Breast epithelium (tissue), 3 donors: ENCODE measurements around the gene OR6T1.

Experiments
- POLR2AphosphoS5 ChIP-seq, 3 donors: sonication (generic); formaldehyde crosslinking; IDR thresholded peaks; one replicate each; pipeline ENCODE4 v1.6.1; 2017; ENCODE audit warnings: antibody characterized with exemption in 3 of 3
- TF ChIP-seq, protein P1 (sequence below), 3 donors: fragments of 450-650 bp; IDR thresholded peaks; one replicate each; pipeline ENCODE4 v1.5.1; 2016 to 2017; ENCODE audit warnings: antibody characterized with exemption in 3 of 3, mild to moderate bottlenecking in 3 of 3, moderate library complexity in 3 of 3

DNA sequence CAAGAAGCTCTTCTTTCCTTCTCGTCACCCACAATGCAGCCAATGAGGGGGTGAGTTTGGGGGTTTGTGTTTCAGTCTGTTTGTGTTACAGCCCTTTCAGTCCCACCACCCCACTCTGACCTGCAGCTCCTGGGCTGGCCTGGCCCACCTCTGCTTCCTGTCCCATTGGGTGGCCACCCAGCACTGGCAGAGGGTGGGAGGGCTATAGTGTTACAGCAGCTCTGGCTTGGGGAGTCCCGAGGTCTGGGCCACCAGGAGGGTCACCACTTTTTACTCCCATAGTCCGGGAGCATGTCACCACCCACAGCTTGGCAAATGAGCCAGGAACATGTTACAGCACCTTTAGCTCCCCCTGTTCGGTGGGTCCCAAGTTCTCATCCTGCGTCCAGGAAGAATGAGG, 35.7 kb upstream of the OR6T1 start:
- TF ChIP-seq POLR2AphosphoS5 (IDR thresholded peaks at IDR 0.05) = no peak
- TF ChIP-seq, protein P1, sequence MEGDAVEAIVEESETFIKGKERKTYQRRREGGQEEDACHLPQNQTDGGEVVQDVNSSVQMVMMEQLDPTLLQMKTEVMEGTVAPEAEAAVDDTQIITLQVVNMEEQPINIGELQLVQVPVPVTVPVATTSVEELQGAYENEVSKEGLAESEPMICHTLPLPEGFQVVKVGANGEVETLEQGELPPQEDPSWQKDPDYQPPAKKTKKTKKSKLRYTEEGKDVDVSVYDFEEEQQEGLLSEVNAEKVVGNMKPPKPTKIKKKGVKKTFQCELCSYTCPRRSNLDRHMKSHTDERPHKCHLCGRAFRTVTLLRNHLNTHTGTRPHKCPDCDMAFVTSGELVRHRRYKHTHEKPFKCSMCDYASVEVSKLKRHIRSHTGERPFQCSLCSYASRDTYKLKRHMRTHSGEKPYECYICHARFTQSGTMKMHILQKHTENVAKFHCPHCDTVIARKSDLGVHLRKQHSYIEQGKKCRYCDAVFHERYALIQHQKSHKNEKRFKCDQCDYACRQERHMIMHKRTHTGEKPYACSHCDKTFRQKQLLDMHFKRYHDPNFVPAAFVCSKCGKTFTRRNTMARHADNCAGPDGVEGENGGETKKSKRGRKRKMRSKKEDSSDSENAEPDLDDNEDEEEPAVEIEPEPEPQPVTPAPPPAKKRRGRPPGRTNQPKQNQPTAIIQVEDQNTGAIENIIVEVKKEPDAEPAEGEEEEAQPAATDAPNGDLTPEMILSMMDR (IDR thresholded peaks at IDR 0.05) = no peak
